Heart right ventricle (tissue), 16 donors: ENCODE measurements around the gene ZNF550. TPM values are rescaled to one million over a fixed set of nuclear protein-coding genes. Genes with fewer than 3 reads are reported as not detected.

Experiments
- ATAC-seq, 8 donors: fragments of 200-7000 bp; cut with Tn5 transposase; one replicate each; pipeline ENCODE4 v1.9.1; 2020; ENCODE audit warnings: mild to moderate bottlenecking in 8 of 8, moderate library complexity in 8 of 8, moderate number of reproducible peaks in 1 of 8
- DNase-seq, 2 donors: peaks; one replicate each; pipeline ENCODE4 v3.0.0-alpha.2; 2020
- H3K27ac ChIP-seq, 10 donors: fragments of 200-600 bp; sonication (generic) in 2 of 10; one replicate each; pipeline versions ENCODE4 v1.5.0 to v1.8.0; 2020 to 2022; ENCODE audit warnings: mild to moderate bottlenecking in 3 of 10
- H3K27me3 ChIP-seq, 7 donors: fragments of 200-600 bp; one replicate each; pipeline ENCODE4 v1.8.0; 2021 to 2022; ENCODE audit warnings: mild to moderate bottlenecking in 2 of 7
- H3K36me3 ChIP-seq, 9 donors: fragments of 200-600 bp; sonication (generic) in 1 of 9; one replicate each; pipeline versions ENCODE4 v1.5.0 to v1.8.0; 2020 to 2022; ENCODE audit warnings: mild to moderate bottlenecking in 2 of 9
- H3K4me1 ChIP-seq, 9 donors: fragments of 200-600 bp; sonication (generic) in 1 of 9; one replicate each; pipeline versions ENCODE4 v1.5.0 to v1.8.0; 2020 to 2022; ENCODE audit warnings: mild to moderate bottlenecking in 4 of 9
- H3K4me3 ChIP-seq, 10 donors: fragments of 200-600 bp; sonication (generic) in 2 of 10; one replicate each; pipeline versions ENCODE4 v1.5.0 to v1.8.0; 2020 to 2022; ENCODE audit warnings: mild to moderate bottlenecking in 7 of 10, moderate library complexity in 2 of 10
- H3K9me3 ChIP-seq, 11 donors: fragments of 200-600 bp in 10 of 11; sonication (generic) in 2 of 11; one replicate each; pipeline versions ENCODE4 v1.5.0 to v1.8.0; 2013 to 2022; ENCODE audit warnings: mild to moderate bottlenecking in 2 of 11, control low read depth in 1 of 11, moderate library complexity in 1 of 11
- CTCF ChIP-seq, 9 donors: fragments of 200-600 bp; sonication (generic) in 2 of 9; IDR thresholded peaks; one replicate each; pipeline versions ENCODE4 v1.5.0 to v1.8.0; 2021 to 2022; ENCODE audit warnings: antibody characterized with exemption in 9 of 9, mild to moderate bottlenecking in 5 of 9, moderate library complexity in 1 of 9
- whole genome bisulfite sequencing, 2 donors: extraction: QIAGEN DNeasy Blood & Tissue Kit; methylation state at CpG; one replicate each; pipeline ENCODE4 v1.1.7; 2013; ENCODE audit warnings: inconsistent platforms in 1 of 2; 5-methylcytosine and 5-hydroxymethylcytosine counted together
- intact Hi-C, 10 donors: fragments of 100-400 bp; cut with DNase I; formaldehyde crosslinking; loops; one replicate each; pipeline versions ENCODE4 v1.11.1 to v1.14.2; 2022
- polyA plus RNA-seq, 2 donors: library from polyadenylated mRNA; stranded (reverse); fragments of 200-250 nt; gene quantifications; one replicate each; pipeline ENCODE4 v1.2.3, GENCODE V29; 2013
- total RNA-seq, 10 donors: library from RNA; stranded (reverse); fragmentation: NEBNext Ultra II Directional in 3 of 10; extraction: Animal tissue kit (Norgen Biotek cat#: 25700) in 3 of 10; gene quantifications; one replicate each; pipeline versions ENCODE4 v1.2.1 to v1.2.4, GENCODE V29; 2021 to 2023
- donor health status: Arrhythmogenic right ventricular cardiomyopathy.
- donor health status: ischemic (EF 13 %, LVEDD 7.1; RV severe dilation, severe dysfunction).
- donor health status: healthy with polysubstance abuse.
- donor health status: DM: no; HTN: yes; CAD: no.
- donor health status: DM: no; HTN: no; CAD: no.
- donor health status: ischemic (EF 25% LVEDD 6.9; RV normal size, moderate dysfunction).
- donor health status: ischemic (EF 25% LVEDD 5.7; RV mildly dilated, moderate dysfunction).
- donor health status: healthy.
- donor health status: DM: yes; HTN: yes; CAD: no.
- donor health status: Ischemic cardiomyopathy.
- donor health status: ischemic (EF 35%, LVEDD 5.7; RV mildly dilated, moderate dysfunction).
- donor health status: nonischemic (EF 11% LVEDD 7.7; RV severe dilation, severe dysfunction).
- donor health status: DM: yes; HTN: yes; CAD: no.
- donor health status: PGD.
- donor health status: ischemic (EF 29% LVEDD 5.4; RV normal size, mild dysfunction).
- donor health status: nonischemic (EF 23%, LVEDD 6.1; RV moderate dilation, normal function).

Gene ZNF550
- total and polyA plus RNA-seq, 12 donors, result 3.3 to 9.7 (median 7.3) TPM

GRCh38 chr19:57578487-57579205 lies 19.0 kb upstream of the ZNF550 start, which contains the start of gene ZNF416:
Gene ZNF416, minus strand, starts transcription at chr19:57578911. Its CDS starts 207 bp downstream, at chr19:57578704.
- WGBS, 2 donors, result 0 to 1% methylated on average over 62 of the region's 62 CpGs
- Histone ChIP-seq H3K36me3 (peaks cover 3 to 40% (median 33%) of the 10 kb centered on the region in 9 donors), H3K27me3 (no peaks in the 10 kb centered on the region), H3K4me3 (peak within 1 kb of the TSS; percentile 72 to 98 (median 88)), H3K4me1 (peaks cover 12 to 38% (median 21%) of the 10 kb centered on the region in 9 donors), H3K9me3 (peaks cover 0 to 82% (median 27%) of the 10 kb centered on the region in 11 donors), H3K27ac (peak within 1 kb of the TSS in 9 of 10 donors; percentile 61 to 83 (median 75))
- ATAC-seq, result peak; percentile 96 to 99 (median 98)
- intact Hi-C loops, result loop anchor here in 1 of 10 donors (2.0 kb wide), 2 partner anchors 20 to 54 kb away; partner anchors contain the start of genes ZNF211 and ZNF530
- peak in 5 of 9 donors; percentile 17 to 56 (median 49) for TF ChIP-seq CTCF (IDR thresholded peaks at IDR 0.05)
- peak; percentile 95 to 99 for DNase-seq

DNA sequence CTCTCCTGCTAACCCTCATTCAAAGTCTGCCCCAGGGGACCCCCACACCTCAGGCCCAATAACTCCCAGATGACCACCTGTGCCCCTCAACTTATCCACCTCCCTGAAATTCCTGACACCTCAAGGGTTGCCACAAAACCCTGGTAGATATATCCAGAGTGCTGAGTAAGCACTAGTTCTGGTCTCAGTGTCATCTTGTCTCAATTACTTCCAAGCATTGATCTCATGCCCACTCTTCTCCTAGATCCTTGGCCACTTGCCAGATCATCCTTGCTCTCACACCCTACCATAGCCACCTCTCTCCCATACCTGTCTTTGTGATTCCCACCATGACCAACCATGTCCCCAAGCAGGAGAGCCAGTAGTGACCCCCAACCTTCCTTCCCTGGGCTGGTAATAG lies 17.0 kb upstream of the ZNF550 start:
- Histone ChIP-seq H3K36me3 (peaks cover 3 to 60% (median 53%) of the 10 kb centered on the region in 9 donors), H3K27ac (no peak overlapping the region), H3K4me3 (no peak overlapping the region), H3K27me3 (no peaks in the 10 kb centered on the region), H3K9me3 (peaks cover 0 to 82% (median 47%) of the 10 kb centered on the region in 11 donors), H3K4me1 (peaks cover 7 to 30% (median 14%) of the 10 kb centered on the region in 9 donors)
- ATAC-seq (no peak), DNase-seq (no peak)
- no peak for TF ChIP-seq CTCF (IDR thresholded peaks at IDR 0.05)
- intact Hi-C loops, result no loop called here

DNA sequence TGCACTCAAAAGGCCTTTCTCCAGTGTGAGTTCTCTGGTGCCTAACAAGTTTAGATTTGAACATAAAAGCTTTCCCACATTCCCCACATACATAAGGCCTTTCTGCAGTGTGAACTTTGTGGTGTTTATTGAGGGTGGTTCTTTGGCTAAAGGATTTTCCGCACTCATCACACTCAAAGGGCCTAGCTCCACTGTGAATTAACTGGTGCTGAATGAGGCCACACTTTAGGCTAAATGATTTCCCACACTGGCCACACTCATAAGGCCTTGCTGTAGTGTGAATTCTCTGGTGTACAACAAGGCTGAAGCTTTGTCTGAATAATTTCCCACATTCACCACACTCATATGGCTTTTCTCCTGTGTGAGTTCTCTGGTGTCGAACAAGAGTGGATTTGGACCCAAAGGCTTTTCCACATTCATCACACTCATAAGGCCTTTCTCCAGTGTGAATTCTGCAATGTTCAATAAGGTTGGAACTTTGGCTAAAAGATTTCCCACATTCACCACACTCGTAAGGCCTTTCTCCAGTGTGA lies 12.8 kb upstream of the ZNF550 start:
- TF ChIP-seq CTCF (IDR thresholded peaks at IDR 0.05), result no peak
- no peak for ATAC-seq
- H3K4me3 ChIP-seq, result no peak overlapping the region
- 97 to 99% methylated on average over 3 of the region's 3 CpGs for WGBS, 2 donors
- H3K27me3 ChIP-seq, result no peaks in the 10 kb centered on the region
- H3K27ac ChIP-seq, result no peak overlapping the region
- peaks cover 0 to 10% (median 1%) of the 10 kb centered on the region in 9 donors for H3K4me1 ChIP-seq
- H3K36me3 ChIP-seq, result peaks cover 3 to 68% (median 61%) of the 10 kb centered on the region in 9 donors
- intact Hi-C loops, result no loop called here
- no peak for DNase-seq
- peaks cover 0 to 100% (median 70%) of the 10 kb centered on the region in 11 donors for H3K9me3 ChIP-seq

- H3K4me3 ChIP-seq, result no peak overlapping the region
- ATAC-seq (no peak), DNase-seq (no peak)
- no peak overlapping the region for H3K27ac ChIP-seq
- no peak for TF ChIP-seq CTCF (IDR thresholded peaks at IDR 0.05)
- H3K4me1 ChIP-seq, result no peaks in the 10 kb centered on the region
- no peaks in the 10 kb centered on the region for H3K27me3 ChIP-seq
- H3K9me3 ChIP-seq, result peaks cover 0 to 100% (median 87%) of the 10 kb centered on the region in 11 donors
- H3K36me3 ChIP-seq, result peaks cover 3 to 50% (median 47%) of the 10 kb centered on the region in 9 donors
- intact Hi-C loops, result no loop called here
Observed at GRCh38 chr19:57570707-57571106, 11.0 kb upstream of the ZNF550 start.
